GM18505 (cell line): Measurements from ENCODE around the gene KLHL7.
"Not testable (repeated sequence)": the region's sequence is repeated elsewhere in the genome, so short reads cannot be mapped to it uniquely, and the experiment has no call there.

Experiments
- ATAC-seq: cut with Tn5 transposase; IDR thresholded peaks from one replicate; pipeline ENCODE4 v1.9.1; 2021; ENCODE audit not compliant: unreplicated experiment
- POLR2A ChIP-seq: IDR thresholded peaks from 4 replicates; pipeline ENCODE4 v1.6.1; 2011; ENCODE audit warnings: borderline replicate concordance; ENCODE audit not compliant: insufficient read depth, insufficient read length; ENCODE audit errors: extremely low read depth

The KLHL7 gene

GRCh38 chr7:23181684-23182553 is 76.3 kb downstream of the KLHL7 start, which contains the start of gene NUP42:
TSS of gene NUP42 (plus strand) at chr7:23182048. CDS start at chr7:23182086, 38 bp downstream.
- peak; percentile 95 for ATAC-seq

GRCh38 chr7:23183279-23184012 is 77.9 kb downstream of the KLHL7 start:
- TF ChIP-seq POLR2A, result no peak
- ATAC-seq, result no peak

More at GRCh38 chr7:23181684-23182553, 76.3 kb downstream of the KLHL7 start, which contains the start of gene NUP42:
- peak; percentile 89 for TF ChIP-seq POLR2A

- ATAC-seq, result no peak
- no peak for TF ChIP-seq POLR2A
Measured at GRCh38 chr7:23184291-23184690, 78.7 kb downstream of the KLHL7 start.

GRCh38 chr7:23184709-23185359 is 79.2 kb downstream of the KLHL7 start:
- no peak for TF ChIP-seq POLR2A
- no peak for ATAC-seq

- TF ChIP-seq POLR2A, result no peak
- ATAC-seq, result no peak
Measured at GRCh38 chr7:23185980-23186379, 80.4 kb downstream of the KLHL7 start.

- TF ChIP-seq POLR2A, result no peak
- ATAC-seq, result no peak
Measured at GRCh38 chr7:23191022-23191421, 85.4 kb downstream of the KLHL7 start.

GRCh38 chr7:23193650-23194227 is 88.2 kb downstream of the KLHL7 start:
- not testable (repeated sequence) for ATAC-seq

GRCh38 chr7:23196306-23196705 is 90.7 kb downstream of the KLHL7 start:
- ATAC-seq, result no peak
- TF ChIP-seq POLR2A, result no peak

- not testable (repeated sequence) for ATAC-seq
Measured at GRCh38 chr7:23197745-23198144, 92.2 kb downstream of the KLHL7 start.

GRCh38 chr7:23200331-23200730 is 94.7 kb downstream of the KLHL7 start:
- no peak for TF ChIP-seq POLR2A

GRCh38 chr7:23204241-23204640 is 98.7 kb downstream of the KLHL7 start:
- TF ChIP-seq POLR2A, result no peak
- no peak for ATAC-seq

More at GRCh38 chr7:23200331-23200730, 94.7 kb downstream of the KLHL7 start:
- ATAC-seq, result no peak

- no peak for TF ChIP-seq POLR2A
- ATAC-seq, result no peak
Measured at GRCh38 chr7:23205577-23205908, 100.0 kb downstream of the KLHL7 start.
